MCF 10A (cell line): ENCODE measurements around the gene FREM1. TPM values are rescaled to one million over a fixed set of nuclear protein-coding genes. Genes with fewer than 3 reads are reported as not detected.

Experiments used
- BruUV-seq: library from RNA; stranded (reverse); fragments of 400-500 nt; replicated peaks from 2 replicates; lab custom pipeline; 2021; lab: Mats Ljungman, UMichigan
- CTCF ChIA-PET: fragments of 300-600 bp; sonication (Branson Sonifier 250); formaldehyde crosslinking; extraction: SDS; loops from one replicate; lab custom pipeline; 2021; ENCODE audit warnings: antibody characterized with exemption, inconsistent platforms; lab: Yijun Ruan, JAX
- POLR2A ChIA-PET: fragments of 300-600, 350-650 bp; sonication (Branson Sonifier 250); formaldehyde crosslinking; extraction: SDS; loops from one replicate; lab custom pipeline; 2020; ENCODE audit warnings: antibody characterized with exemption, inconsistent platforms; lab: Yijun Ruan, JAX
- DNase-seq: peaks from one replicate; pipeline ENCODE4 v3.0.0-alpha.2; 2018; ENCODE audit not compliant: unreplicated experiment
- H3K27ac Mint-ChIP-seq: one replicate; pipeline ENCODE4 v1.8.0; 2022; ENCODE audit warnings: mild to moderate bottlenecking, low read depth, mixed read lengths; ENCODE audit not compliant: unreplicated experiment
- H3K27me3 Mint-ChIP-seq: one replicate; pipeline ENCODE4 v1.8.0; 2022; ENCODE audit warnings: mixed read lengths; ENCODE audit not compliant: insufficient read depth, unreplicated experiment
- H3K36me3 Mint-ChIP-seq: one replicate; pipeline ENCODE4 v1.8.0; 2022; ENCODE audit warnings: mild to moderate bottlenecking, moderate library complexity, mixed read lengths; ENCODE audit not compliant: insufficient read depth, unreplicated experiment
- H3K4me1 Mint-ChIP-seq: one replicate; pipeline ENCODE4 v1.8.0; 2022; ENCODE audit warnings: mixed read lengths; ENCODE audit not compliant: insufficient read depth, unreplicated experiment
- H3K4me3 Mint-ChIP-seq: one replicate; pipeline ENCODE4 v1.8.0; 2022; ENCODE audit warnings: mild to moderate bottlenecking, moderate library complexity, mixed read lengths; ENCODE audit not compliant: unreplicated experiment
- H3K9me3 Mint-ChIP-seq: one replicate; pipeline ENCODE4 v1.8.0; 2022; ENCODE audit warnings: mixed read lengths; ENCODE audit not compliant: unreplicated experiment
- CTCF ChIP-seq: fragments of 200-600 bp; IDR thresholded peaks from one replicate; pipeline ENCODE4 v1.8.0; 2022; ENCODE audit warnings: antibody characterized with exemption, mild to moderate bottlenecking; ENCODE audit not compliant: unreplicated experiment
- intact Hi-C: fragments of 100-400 bp; cut with micrococcal nuclease; formaldehyde crosslinking; loops from 2 replicates; pipeline ENCODE4 v1.14.1; 2022
- total RNA-seq: library from RNA; stranded (reverse); gene quantifications from 2 replicates; pipeline ENCODE4 v1.2.3, GENCODE V29; 2022

The FREM1 gene
- total RNA-seq, 1 experiment from 2014 or later: not detected

GRCh38 chr9:14937216-14937615, 27.0 kb upstream of the FREM1 start:
- intact Hi-C loops: no loop called here
- BruUV-seq: no TSS peak
- POLR2A ChIA-PET: no interaction called here

GRCh38 chr9:14936491-14936890, 26.3 kb upstream of the FREM1 start:
- Mint-ChIP-seq H3K36me3 (no peaks in the 10 kb centered on the region), H3K27me3 (peaks cover 23% of the 10 kb centered on the region), H3K27ac (no peak overlapping the region), H3K4me1 (no peaks in the 10 kb centered on the region), H3K4me3 (no peak overlapping the region), H3K9me3 (no peaks in the 10 kb centered on the region)
- BruUV-seq: no TSS peak
- TF ChIP-seq CTCF: no peak
- POLR2A ChIA-PET: no interaction called here
- CTCF ChIA-PET: no interaction called here
- intact Hi-C loops: no loop called here
- no peak for DNase-seq

More at GRCh38 chr9:14937216-14937615, 27.0 kb upstream of the FREM1 start:
- Mint-ChIP-seq H3K36me3 (no peaks in the 10 kb centered on the region), H3K4me1 (no peaks in the 10 kb centered on the region), H3K27me3 (peaks cover 30% of the 10 kb centered on the region), H3K9me3 (no peaks in the 10 kb centered on the region), H3K4me3 (no peak overlapping the region), H3K27ac (no peak overlapping the region)
- no peak for TF ChIP-seq CTCF
- CTCF ChIA-PET: no interaction called here
- DNase-seq: no peak

GRCh38 chr9:14935964-14936363, 25.7 kb upstream of the FREM1 start:
- H3K4me3 Mint-ChIP-seq: no peak overlapping the region
- BruUV-seq: no TSS peak
- intact Hi-C loops: no loop called here
- CTCF ChIA-PET: no interaction called here
- H3K4me1 Mint-ChIP-seq: no peaks in the 10 kb centered on the region
- DNase-seq: no peak
- no peak for TF ChIP-seq CTCF
- no peak overlapping the region for H3K27ac Mint-ChIP-seq
- no peaks in the 10 kb centered on the region for H3K36me3 Mint-ChIP-seq
- no peaks in the 10 kb centered on the region for H3K9me3 Mint-ChIP-seq
- POLR2A ChIA-PET: no interaction called here
- peaks cover 21% of the 10 kb centered on the region for H3K27me3 Mint-ChIP-seq

GRCh38 chr9:14935106-14935751, 25.0 kb upstream of the FREM1 start:
- intact Hi-C loops: no loop called here
- Mint-ChIP-seq H3K9me3 (no peaks in the 10 kb centered on the region), H3K4me1 (no peaks in the 10 kb centered on the region), H3K36me3 (no peaks in the 10 kb centered on the region), H3K27ac (no peak overlapping the region), H3K4me3 (no peak overlapping the region), H3K27me3 (peaks cover 14% of the 10 kb centered on the region)
- CTCF ChIA-PET: interaction anchor here (1.2 kb wide), 1 partner anchor 169 kb away, joined by 3 read pairs; no protein-coding TSS in a partner anchor
- POLR2A ChIA-PET: interaction anchor here (0.6 kb wide), 1 partner anchor 10 kb away, joined by 5 read pairs; no protein-coding TSS in a partner anchor
- DNase-seq: no peak
- no peak for TF ChIP-seq CTCF
- BruUV-seq: no TSS peak
